Liver (tissue), 3 donors: ENCODE measurements around the gene AREL1.

Experiments
- ATF3 ChIP-seq: IDR thresholded peaks from 2 replicates; pipeline ENCODE4 v1.6.1; 2016; ENCODE audit warnings: antibody characterized with exemption
- CTCF ChIP-seq: fragments of 150-350 bp; IDR thresholded peaks from 2 replicates; pipeline ENCODE4 v1.5.1; 2017; ENCODE audit warnings: improper control_type of control experiment, low read depth, low read length; ENCODE audit not compliant: missing input control
- EGR1 ChIP-seq, 2 donors: IDR thresholded peaks; 2 replicates each; pipeline ENCODE4 v1.6.1; 2016 to 2018; ENCODE audit warnings: antibody characterized with exemption in 2 of 2, low read depth in 2 of 2
- FOXA1 ChIP-seq: IDR thresholded peaks from 2 replicates; pipeline ENCODE4 v1.6.1; 2016; ENCODE audit warnings: antibody characterized with exemption
- GABPA ChIP-seq, 2 donors: IDR thresholded peaks in 1 of 2; conservative IDR thresholded peaks in 1 of 2; 2 replicates each; pipeline ENCODE4 v1.6.1; 2016; ENCODE audit warnings: antibody characterized with exemption in 2 of 2, mild to moderate bottlenecking in 1 of 2, moderate library complexity in 1 of 2
- JUND ChIP-seq, 2 donors: IDR thresholded peaks; 2 replicates each; pipeline ENCODE4 v1.6.1; 2016; ENCODE audit warnings: antibody characterized with exemption in 2 of 2
- NR2F2 ChIP-seq: IDR thresholded peaks from 2 replicates; pipeline ENCODE4 v1.6.1; 2016; ENCODE audit warnings: antibody characterized with exemption
- RAD21 ChIP-seq, 2 donors: IDR thresholded peaks; 2 replicates each; pipeline ENCODE4 v1.6.1; 2016; ENCODE audit warnings: antibody characterized with exemption in 2 of 2, mild to moderate bottlenecking in 2 of 2
- REST ChIP-seq: IDR thresholded peaks from 2 replicates; pipeline ENCODE4 v1.6.1; 2016; ENCODE audit warnings: antibody characterized with exemption, mild to moderate bottlenecking
- SP1 ChIP-seq: IDR thresholded peaks from 2 replicates; pipeline ENCODE4 v1.6.1; 2018; ENCODE audit warnings: antibody characterized with exemption, mild to moderate bottlenecking
- TAF1 ChIP-seq: conservative IDR thresholded peaks from 2 replicates; pipeline ENCODE4 v1.6.1; 2016; ENCODE audit warnings: antibody characterized with exemption, mild to moderate bottlenecking
- YY1 ChIP-seq: IDR thresholded peaks from 2 replicates; pipeline ENCODE4 v1.6.1; 2016; ENCODE audit warnings: antibody characterized with exemption, mild to moderate bottlenecking
- donor health status: healthy.
- donor health status: healthy.

DNA sequence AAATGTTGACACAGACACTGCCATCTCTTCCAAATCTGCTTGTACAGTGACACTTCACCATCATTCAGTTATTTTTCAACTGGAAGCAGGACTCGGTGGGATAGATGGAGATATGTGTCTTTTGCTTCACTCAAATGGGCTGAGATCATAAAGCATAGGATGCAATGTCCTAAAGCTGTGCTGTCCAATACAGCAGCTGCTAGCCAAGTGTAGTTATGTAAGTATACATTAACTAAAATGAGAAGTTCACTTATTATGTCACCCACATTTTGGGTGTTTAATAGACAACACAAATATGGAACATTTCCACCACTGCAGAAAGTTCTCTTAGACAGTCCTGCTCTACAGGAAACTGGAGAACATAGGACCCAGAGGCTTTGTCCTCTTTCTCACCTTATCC, 43.6 kb downstream of the AREL1 start:
- TF ChIP-seq CTCF (no peak), GABPA (IDR thresholded peaks at IDR 0.05 in 1 of 2, conservative IDR thresholded peaks at IDR 0.05 in 1 of 2) (no peak), ATF3 (no peak), TAF1 (no peak), SP1 (no peak), EGR1 (IDR thresholded peaks at IDR 0.05; ENCODE audit: low read depth in 2 of 2) (no peak), NR2F2 (no peak), JUND (IDR thresholded peaks at IDR 0.05) (no peak), REST (no peak), YY1 (no peak), FOXA1 (no peak), RAD21 (IDR thresholded peaks at IDR 0.05) (no peak)
